NCI-H146 treated with DMSO at 0.1 percent for 48 hours (cell line): ENCODE data around the gene TRIM8.

Source experiments
- DNase-seq: peaks from one replicate; lab custom pipeline; 2025; ENCODE audit not compliant: unreplicated experiment; lab: John Stamatoyannopoulos, UW

Gene TRIM8

DNA sequence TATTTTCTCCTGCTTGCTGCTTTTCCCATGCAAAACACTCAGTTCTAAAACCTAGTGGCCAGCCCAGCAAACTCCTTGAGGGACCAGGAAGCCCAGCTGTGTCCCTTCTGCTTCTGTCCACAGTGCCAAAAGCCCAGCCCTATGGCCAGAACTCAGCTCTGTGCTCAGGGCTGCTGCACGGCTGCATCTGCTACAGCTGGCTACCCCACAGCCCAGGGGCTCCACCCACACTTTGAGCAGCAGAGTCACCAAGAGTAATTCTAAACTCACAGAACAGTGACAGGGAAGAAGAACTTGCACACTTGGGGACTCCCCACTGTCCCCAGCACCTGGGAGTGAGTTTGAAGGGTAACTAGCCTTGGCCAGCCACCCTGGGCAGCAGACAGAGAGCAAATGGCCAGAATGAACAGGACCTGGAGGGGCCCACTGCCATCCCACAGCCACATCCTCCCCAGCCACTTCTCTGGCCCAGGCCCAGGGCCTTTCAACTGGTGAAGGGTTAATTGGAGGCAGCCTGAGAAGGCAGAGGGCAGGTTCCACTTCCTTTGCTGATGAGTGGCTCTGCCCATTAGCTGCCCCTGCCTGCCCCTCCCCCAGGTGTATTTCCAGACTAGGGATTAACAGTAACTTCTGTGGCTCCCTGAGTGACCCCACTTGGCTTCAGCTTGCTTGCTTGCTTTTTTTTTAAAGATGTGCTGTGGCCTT is 28.1 kb upstream of the TRIM8 start:
- DNase-seq = no peak

DNA sequence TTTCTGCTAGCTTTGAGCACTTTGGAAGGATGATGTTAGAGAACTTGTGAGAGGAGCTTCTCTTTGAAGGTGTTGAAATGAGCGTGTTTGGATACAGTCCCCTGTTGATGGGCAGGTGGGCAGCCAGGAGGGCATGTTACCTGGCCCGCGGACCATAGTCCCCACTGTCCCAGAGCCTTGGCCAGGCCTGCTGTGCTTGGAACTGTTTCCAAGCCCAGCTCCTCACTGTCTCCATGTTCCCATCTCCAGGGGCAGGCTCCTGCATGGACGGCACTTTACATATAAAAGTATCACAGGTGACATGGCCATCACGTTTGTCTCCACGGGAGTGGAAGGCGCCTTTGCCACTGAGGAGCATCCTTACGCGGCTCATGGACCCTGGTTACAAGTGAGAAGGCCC is 27.2 kb upstream of the TRIM8 start:
- DNase-seq = no peak

DNA sequence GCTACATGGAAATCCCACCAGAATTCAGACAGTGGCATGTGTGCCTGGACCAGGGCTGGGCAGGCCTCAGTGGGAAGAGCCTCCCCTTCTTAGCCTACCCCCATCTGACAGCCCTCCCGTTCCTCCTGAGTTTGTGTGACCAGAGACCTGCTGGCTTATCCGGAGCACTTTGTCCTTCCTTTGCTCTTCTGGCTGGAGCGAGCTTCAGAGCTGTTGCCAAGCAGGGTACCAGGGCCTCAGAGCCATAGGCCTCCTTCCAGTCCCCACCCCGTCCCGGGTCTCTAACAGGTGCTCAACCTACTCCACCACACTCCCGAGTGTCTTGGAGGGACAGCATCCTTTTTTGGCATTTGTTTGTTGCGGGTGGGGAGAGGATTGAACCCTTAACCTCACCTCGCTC is 26.5 kb upstream of the TRIM8 start:
- no peak for DNase-seq

DNA sequence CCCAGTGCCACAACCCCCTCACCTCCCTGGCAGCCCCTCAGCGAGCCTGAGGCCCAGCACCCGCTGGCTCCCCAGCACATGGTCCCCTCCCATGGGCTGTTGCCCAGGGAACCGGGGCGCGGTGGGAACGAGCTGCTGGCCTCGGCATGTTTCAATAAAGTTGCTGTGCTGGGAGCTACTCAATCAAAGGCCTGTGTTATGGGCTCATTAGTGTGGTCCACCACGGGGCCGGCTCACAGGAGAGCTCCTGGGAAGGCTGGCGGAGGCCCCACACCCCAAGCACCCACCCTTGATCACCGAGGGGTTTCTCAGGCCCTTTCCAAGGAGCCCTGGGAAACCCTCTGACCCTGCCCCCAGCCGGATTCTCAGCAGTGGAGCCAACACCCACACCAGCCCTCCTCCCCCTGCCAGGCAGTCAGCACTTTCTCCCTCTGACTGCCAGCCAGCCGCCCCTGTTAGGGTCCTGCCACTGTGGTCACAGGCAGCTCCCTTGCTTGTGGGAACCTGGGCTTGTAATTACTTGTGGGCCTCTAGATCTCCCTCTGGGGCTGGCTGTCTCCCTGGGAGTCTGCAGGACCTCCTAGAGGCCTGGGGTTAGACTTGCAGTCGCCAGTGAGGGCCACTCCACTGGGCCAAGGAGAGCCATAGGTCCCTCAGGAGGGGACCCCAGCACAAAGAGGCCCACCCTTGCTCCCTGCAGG is 24.8 kb upstream of the TRIM8 start:
- no peak for DNase-seq

DNA sequence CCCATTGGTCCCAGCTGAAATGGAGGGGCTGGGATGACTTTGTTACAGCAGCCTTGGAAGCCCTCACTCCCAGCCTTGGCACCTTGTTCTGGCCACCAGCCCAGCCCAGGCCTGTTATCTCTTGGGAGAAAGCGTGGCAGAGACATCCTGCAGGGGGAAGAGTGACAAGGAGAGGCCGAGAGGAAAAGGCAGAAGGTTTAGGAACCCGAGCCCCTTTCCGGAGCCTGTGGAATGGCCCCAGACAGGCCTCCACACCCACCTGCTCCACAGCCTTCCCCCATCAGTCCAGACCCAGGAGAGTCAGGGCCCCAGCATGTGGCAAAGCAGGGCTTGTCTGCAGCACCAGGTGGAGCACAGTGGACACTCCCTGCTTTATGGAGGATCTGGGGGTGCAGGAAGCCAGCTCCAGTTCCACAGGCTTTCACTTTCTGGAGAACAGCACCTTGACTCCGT is 24.1 kb upstream of the TRIM8 start:
- DNase-seq = no peak

DNA sequence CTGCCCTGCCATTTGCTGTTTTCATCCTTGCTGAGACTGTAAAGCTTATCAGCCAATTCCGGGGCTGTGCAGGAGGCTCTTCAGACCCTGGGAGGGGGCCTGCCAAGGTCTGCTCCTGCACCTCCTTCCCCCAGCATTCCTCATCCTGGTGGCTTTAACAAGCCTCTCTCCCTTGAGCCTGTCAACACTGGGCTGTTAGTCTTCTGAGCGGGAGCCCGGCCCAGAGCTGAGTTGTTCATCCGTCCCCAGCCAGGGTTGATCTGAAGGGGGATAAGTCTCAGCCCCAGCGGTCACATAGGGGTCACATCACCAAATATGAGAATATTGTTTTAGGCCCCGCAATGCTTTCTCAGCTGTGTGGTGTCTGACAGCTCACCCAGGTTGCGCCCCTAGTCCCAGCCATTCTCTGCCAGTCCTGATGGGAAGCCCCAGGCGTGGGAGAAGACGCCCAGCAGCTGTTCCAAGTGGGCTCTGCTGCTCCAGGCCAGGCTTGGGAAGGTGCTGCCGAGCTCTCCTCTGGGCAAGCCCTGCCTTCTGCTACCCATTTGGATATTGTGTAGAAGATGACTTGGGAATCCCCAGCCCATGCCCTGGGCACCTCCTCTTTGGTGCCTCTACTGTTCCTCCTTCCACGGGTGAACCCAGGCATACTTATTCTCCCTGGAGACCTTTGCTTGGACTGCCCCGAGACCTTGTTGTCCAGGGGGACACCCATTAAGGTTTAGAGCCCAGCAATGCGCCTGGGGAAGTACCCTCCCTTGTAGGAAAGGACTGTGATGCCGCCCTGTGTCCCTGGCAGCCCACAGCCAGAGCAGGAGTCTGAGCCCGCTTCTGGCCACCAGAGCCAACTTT is 23.5 kb upstream of the TRIM8 start:
- DNase-seq = no peak

DNA sequence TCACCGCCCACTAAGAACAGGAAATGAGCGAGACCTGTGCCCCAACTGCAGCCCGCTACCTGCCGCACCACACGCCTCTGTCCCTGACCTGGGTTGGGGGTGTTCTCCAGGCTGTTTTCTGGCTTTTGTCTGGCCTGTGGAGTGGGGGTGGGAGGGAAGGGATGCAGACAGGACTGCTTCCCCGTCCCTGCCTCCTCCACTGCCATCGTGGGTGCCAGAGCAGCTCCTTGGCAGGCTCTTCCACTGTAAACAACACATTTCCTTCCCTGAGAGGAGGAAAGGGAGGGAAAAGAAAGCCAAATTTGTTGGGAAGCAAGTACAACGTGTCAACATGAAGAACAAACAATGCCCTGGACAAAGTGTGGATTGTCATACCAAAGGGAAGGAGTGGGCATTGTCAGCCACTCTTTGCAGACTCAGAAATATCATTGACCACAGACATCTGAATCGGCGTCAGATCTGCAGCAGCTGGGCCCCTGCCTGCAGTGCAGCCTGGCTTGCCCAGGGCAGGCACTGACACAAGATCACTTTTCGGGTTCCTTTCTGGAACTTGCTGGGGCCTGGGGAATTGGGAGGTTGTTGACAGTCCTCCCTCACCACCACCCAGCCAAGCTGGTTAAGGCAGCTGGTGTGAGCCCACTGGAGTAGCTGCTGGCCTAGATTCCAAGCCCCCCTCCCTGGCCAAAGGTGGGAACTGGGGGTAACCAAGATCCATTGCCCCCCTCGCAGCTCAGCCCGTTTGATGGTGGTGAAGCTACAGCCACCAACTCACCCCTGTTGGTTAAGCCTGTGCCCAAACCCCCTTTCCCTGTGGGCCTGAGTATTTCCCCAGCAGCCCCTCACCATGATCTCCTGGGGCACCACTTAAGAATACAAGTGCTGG is 22.6 kb upstream of the TRIM8 start:
- no peak for DNase-seq

DNA sequence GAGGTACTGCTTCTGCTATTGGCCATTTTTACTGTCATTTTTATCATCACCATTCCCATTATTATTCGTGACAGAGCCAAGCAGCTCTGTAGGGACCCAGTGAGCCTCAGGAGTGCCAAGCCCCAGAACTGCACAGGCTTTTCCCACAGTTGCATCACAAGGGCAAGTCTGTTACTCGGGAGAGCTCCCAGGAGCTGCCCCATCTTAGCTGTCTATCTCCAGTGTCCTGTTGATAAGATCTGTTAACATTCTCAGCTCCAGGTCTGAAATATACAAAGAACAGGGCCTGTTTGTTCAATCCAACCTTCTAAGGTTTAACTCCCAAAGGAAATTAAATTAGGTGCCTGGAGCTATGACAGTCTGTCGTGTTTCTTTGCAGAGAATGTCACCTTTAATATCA is 20.2 kb upstream of the TRIM8 start:
- no peak for DNase-seq

DNA sequence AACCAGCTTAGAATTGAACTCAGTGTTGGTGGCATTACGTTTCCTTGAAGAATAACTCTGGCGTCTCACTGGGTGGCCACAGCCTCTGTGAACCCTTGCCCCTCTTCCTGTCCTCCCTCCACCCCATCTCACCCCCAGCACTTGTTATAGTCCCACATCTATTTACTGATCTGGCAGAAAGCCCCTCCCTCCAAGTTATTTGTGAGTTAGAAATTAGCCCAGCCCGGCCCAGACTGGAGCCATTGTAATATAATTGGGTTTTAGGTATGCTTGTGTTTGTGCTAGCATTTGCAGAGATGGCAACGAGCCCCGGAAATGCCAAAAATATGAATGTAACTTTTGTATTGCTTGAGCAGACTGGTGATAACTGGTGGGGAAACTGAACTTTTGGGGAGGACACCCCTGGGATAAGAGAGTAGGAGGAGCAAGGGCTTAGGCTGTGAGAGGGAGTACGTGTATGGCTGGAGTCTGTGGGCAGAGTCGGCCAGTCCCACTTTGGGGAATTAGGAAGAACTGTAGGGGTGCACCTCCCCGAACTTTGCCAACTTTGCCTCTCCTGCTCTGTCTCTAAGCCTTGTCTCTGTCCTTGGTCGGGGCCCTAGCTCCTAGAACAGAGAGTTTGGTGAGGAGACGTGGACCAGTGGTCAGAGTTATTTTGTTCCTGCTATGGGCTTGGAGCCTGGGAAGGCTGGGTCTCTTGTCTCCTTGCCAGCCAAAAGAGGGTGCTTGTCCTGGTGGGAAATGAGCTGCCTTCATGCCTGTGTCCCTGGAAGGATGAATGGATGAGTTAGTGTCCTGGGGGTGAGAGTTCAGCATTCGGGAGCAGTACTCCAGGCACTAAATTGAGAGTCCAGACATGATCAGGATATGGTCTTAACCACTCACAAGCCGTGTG is 19.3 kb upstream of the TRIM8 start:
- no peak for DNase-seq

DNA sequence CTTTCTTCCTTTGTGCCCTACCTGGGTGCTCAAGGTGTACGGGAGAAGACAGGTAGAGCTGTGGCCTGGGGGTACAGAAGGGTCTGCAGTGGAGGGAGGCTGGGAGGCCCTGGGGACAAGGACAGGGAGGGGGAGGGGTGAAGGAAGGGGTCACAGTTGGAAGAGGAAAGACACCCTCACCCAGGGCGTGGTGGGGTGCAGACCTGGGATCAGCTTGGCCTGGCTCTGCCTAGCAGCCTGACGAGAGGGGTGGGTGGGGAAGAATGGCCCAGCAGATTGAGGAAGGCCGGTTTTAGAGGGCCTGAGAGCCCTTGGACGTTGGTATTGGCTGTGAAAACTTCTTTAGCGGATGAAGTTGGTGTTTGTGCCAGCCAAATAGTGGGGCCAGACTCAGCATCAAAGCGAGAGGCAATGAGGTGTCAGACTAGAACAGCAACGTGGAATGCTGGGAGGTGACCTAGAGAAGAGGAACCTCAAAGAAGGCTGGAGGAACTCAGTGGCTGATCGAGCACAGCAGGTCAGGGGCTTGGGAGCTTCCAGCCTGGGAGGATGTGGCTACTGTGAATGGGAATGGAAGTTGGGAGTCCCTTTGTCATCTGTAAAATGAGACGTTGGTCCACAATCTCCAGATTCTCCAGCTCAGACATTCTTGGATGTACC is 18.1 kb upstream of the TRIM8 start:
- DNase-seq = no peak

DNA sequence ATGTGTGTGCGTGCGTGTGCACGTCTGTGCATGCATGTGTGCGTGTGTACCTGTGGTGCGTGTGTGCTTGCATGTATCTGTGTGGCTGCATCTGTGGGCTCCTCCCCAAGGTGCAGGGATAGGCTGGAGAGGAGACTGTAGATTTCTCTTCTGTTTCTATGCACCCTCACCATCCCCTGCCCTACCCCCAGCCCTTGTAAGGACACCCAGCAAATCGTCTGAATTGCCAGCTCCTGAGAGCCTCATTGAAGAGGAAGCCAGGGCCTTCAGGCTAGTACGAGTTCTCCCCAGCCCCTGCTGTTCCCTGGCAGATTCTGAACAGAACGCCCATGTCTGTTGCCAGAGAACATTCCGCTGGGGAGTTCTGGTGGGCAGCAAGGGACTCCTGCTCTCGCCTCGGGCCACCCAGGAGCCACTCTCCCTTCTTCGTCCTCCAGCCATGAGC is 17.0 kb upstream of the TRIM8 start:
- no peak for DNase-seq

DNA sequence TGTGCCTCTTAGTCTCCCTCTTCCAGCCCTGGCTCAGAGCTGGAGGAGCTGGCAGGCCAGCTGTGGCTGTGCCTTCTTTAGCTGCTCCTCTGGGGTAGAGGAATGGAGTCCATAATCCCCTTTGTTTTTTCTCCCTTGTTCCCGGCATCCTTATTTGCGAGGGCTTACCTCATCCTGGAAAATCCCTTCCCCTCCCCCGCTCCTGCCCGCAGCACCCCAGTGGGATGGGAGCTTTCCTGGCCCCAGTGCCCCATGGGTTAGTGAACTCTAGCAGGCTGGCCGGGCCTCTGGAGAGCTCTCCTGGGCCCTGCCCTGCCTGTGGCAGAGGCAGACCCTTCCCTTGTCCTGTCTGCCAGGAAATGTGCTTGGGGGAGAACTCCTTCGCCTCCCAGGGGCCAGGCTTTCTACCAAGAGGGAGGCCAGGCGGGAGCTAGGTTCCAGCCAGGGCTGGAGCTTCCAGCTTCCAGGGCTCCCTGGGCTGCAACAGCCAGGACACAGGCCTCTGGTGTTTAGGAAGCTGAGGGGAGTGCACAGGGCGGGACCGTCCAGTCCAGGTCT is 16.5 kb upstream of the TRIM8 start:
- no peak for DNase-seq

DNA sequence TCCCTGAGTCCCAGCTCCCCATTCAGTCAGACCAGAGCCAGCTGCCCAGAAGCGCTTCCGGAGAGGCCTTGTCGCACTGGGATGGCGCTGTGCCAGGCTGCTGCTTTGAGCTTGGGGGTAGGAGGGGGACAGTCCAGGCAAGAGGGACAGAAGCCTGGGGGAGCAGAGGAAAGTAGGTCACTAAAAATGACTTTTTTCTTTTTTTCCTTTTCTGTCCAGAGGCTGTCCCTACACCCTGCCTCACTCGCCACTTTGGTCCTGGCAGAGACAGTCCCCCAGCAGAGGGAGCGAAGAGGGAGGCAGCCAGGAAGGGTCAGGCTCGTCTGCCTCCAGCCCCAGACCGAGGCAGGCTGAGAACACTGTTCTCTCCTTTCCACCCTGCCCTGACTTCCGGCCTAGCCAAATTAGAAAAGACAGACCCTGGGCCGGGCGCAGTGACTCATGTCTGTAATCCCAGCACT is 15.8 kb upstream of the TRIM8 start:
- DNase-seq = no peak

DNA sequence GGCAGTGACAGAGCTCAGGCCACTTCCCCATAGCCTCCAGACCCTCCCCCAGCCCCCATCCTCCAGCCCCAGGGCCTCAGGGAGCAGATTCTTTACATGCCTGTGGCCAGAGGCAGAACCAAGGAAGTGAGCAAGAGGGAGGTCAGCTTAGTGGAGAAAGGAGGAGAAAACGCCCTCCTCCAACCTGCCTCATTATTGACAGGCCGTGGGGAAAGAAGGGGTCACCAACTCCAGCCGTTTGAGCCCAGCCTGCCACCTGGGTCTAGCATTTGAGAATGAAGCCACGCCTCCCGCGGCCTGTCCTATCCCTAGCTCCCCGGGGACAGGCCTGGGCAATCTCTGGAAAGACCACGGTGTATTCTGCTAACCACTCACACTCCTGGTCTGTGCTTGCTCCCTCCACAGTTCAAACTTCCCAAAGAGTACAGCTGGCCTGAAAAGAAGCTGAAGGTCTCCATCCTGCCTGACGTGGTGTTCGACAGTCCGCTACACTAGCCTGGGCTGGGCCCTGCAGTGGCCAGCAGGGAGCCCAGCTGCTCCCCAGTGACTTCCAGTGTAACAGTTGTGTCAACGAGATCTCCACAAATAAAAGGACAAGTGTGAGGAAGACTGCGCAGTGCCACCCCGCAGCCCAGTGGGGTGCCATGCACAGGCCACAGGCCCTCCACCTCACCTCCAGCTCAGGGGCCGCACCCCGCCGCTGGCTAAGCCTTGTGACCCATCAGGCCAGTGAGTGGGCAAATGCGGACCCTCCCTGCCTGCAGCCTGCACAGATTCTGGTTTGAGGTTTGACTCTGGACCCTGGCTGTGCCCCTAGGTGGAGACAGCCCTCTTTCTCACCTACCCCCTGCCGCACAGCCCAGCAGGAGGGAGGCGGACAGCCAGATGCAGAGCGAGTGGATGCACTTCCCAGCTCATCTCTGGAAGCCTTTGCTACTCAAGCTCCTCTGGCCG is 14.3 kb upstream of the TRIM8 start:
- peak; percentile 22 for DNase-seq

DNA sequence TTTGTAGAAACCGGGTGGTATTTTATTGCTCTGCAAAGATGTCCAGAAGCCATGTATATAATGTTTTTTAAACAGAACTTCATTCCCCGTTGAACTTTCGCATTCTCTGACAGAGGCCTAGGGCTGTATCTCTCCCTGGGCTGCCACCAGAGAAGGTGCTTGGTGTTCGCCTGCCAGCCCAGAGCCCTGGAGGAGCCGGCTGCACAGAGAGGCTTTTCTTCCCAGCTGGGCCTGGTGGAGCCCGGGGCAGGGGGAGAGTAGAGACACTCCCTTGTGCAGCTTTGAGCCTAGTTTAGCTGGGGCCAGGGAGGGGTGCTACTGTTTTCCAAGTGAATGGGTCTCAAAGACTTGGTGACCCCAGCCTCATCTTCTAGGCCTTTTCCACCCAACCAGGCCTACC is 13.6 kb upstream of the TRIM8 start:
- DNase-seq = no peak

DNA sequence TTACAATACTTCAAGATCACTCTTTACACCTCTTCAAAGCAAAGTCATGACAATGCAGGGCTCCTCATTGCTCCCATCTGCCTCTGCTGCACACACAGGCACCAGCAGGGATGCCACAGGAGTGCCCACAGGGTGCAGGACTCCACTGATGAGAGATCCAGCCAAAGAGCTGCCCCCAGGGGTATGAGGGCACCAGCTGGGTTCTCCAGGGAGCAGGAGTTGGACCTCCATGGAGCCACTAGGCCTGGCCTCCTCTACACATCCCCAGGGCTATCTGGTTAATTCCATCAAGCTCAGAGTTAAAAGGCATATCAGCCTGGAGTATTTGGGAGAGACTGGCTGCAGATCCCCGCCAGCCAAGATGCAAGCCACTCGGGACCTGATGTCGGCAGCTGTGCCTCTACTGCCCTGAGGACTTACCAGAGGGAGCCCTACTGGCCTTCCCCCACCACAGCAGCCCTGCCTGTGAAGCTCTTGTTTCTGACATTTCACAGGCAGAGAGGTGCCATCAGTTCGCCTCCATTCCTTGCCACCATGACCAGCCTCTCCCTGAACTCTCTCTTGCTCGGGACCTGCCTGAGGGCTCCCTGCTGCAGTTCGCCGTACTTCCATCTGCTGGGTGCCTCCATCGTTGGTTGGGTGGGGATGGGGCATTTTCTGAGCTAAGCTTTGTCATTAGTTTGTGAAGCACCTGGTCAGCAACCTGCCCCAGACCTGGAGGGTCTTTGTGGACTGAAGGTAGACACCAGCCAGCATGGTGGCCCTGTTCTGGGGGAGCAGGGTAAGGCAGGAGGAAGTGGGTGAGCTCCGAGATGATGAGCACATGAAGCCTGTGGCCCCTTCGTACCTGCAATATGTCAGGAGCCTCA is 12.5 kb upstream of the TRIM8 start:
- no peak for DNase-seq
